Measurements from ENCODE around the gene GPR158.

GPR158 gene

DNA sequence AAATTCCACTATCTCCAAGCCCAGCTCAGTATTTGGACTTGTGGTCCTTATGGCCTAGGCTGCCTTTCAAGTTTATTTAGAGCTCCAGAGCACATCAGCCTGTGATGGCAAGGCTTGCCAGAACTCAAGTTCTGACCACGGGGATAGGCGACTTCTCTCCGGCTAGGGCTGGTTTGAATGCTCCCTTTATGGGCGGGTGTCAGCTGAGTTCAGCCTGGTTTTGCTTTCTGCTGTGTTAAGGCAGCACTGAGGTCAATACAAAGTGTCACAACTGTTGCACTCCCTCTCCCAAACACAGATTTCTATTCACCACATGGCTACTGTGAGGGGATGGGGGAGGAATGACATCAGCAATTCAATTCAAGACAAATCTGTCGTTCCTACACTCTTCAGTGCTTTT, 441.1 kb downstream of the GPR158 start:
- no peak for DNase-seq

DNA sequence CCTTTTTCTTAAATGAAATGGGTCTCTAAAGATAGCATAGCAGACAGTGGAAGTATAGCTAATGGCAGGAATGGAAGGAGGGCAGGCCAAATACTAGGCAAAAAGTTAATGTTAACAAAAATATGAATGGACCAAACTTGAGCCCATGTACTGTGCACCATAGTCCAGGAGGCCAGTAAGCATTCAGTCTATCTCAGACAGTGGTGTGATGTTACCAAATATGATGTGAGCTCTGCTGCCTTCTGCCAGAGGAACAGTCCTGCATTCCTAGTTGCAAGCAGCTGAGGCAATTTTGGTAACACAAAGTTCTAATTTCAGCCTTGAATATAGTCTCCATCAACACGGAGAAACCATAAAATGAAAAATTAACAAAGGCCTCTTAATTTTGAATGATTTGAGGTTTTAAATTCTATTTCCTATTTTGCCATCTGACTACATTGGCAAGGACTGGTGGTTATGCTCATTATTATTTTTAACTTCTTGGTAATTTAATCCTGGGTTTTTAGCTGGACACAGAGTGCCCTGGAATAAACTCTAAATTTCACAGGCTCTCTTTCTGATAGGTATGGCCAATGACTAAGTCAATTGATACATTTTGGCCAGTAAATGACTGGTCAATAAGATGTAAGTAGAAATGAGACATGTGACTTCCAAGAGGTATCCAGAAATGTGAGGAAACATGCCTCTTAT, 442.2 kb downstream of the GPR158 start:
- DNase-seq = no peak

DNA sequence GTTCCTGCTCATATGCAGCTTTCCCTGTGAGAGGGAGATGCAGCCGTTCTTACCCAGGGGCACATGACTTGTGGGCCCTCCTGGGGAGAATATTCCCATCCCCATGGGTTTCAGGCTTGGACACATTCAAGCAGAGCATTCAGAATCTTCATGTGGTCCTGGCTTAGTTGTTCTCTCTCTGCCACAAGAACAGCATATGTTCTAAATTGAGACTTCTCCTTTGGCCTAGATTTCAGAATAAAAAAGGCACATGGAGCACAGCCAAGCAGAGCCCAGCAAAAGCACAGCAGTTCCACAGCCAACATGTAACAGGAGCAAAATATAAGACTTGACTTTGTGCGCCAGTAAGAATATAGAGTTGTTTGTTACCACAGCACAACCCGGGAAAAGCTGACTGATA, 452.8 kb downstream of the GPR158 start:
- no peak for DNase-seq

DNA sequence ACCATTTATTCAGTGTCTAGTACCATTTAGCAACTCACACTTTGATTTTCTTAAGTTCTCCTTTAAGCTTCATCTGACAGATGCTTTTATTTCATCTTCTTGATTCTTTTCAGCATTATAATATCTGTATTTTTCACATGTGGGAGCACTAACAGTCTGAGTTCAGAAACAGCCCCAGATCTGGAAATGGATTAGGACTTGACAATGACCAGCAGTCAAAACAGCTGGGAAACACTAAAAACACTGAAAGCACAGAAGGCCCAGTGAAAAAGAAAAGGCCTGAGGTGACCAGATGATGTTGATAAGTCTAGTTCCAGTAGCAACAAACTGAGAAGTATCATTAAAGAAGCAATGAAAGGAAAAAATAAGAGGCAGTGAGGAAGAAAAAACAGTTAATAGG, 454.5 kb downstream of the GPR158 start:
- DNase-seq = no peak

DNA sequence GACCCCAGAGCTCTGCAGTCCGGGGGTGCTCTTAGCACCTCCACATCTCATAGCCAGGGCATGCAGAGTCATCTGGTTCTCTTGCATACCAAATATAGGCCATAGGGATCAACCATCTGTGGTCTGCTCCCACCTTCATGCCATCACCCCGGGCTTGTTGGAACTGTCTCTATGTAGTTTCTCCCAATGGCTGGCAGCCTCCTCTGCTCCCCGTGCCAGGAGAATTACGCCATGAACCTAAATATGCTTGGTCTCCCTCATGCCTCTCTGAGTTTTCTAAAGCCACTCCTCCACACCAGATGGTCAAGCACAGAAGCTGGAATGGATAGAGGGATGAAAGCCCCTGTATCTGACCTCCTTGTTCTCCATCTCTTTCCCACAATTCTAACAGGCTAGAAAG, 456.7 kb downstream of the GPR158 start:
- no peak for DNase-seq

DNA sequence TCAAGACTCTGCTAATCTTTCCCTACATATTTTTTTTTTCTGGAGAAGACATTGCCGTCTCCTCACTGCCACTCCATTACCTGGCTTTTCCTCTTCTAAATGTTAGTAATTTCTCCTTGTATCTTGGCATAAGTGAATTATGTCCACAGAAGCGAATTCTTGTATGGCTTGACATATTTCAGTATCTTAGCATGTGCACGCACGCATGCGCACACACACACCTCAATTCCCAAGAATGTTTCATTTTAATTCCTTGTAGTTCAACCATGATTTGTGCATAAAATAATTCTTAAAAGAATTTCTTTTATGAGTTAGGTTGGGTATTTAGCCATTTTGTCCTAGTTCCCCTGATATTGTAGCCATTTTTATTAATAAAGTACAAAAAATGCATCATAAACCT, 458.0 kb downstream of the GPR158 start:
- DNase-seq = no peak

DNA sequence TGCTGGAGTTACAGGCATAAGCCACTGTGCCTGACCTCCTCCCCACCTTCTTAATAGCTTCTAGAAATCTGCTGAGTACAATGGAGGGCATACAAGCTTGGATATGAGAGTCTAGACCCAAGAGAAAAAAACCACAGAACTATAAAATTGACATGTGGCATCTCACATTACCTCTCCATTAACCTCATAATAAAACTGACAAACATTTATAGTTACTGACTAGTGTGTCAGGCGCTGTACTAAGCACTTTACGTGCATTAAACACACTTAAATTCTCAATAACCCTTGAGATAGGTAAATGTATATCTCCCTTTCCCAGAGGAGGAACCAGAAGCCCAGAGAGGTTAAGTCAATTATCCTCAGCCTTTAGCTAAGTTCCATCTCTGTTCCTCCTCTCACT, 458.7 kb downstream of the GPR158 start:
- DNase-seq = peak in 1 of 3 experiments; percentile 67

DNA sequence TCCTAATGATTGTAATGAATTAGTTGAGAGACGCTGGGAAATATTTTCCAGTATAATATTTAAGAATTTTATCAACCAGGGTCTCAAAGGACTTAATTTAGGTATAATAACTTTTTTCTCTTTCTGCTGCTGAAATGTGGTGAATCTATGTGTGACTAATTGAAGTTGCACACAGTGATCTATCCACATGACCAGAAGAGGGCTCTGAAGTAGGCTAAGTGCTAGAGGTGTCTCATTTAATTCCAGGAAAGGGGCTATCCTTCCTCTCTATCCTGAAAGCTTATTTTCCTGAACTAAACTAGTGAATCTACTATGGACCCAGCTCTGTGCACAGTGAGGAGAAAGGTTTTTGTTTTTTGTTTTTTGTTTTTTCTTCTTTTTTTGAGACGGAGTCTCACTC, 464.8 kb downstream of the GPR158 start:
- no peak for DNase-seq

DNA sequence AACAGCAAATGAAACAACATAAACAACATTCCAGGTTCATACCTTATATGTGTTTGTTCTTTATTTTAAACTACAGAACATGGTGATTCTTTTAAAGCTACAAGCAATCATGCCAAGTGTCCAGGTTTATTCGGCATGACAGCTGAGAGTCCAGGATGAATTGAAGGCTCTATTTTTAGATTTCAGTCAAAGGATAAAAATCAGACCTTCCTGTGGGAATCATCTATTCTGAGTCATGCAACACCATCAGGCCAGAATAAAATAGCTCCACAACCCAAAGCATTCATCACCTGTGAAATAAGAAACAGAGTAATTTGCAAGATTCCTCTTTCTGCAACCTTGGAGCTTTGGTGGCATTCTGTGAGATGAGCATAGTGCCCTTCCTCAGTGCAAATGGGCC, 466.8 kb downstream of the GPR158 start:
- DNase-seq = no peak

DNA sequence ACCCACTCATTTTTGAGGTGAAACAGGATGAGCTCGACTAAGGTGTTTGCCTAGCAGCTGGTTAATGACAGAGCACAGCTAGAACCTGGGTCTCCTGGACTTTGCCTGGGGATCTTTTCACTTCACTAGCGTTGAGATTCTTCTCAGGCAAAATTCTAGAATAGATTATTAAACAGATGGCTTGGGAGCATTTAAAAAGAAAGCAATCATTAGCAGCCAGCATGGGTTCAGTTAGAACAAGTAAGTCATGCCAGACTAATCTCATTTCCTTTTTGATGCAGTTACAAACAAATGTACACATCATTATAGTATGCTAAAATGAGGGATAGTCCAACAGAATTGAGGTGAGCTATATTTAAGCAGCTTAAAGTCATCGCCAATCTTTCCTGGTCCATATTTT, 467.9 kb downstream of the GPR158 start:
- peak in 1 of 3 experiments; percentile 12 for DNase-seq

DNA sequence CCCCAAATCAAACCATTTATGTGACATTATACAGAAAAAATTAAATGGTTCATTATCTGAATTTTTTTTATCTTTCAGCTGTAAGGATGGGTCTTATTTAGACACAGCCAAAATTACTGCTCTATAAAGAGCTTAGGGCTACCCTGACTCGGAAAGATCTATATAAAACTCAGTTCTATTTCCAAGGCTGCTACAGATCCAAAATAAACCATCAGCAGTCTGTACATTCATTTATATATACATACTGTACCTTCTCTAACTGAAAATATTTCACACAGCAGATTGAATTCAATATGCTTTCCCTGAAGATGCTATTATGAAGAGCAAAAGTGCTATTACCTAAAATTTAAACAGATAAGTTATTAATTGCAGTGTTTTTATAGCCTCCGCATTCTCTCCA, 471.6 kb downstream of the GPR158 start:
- no peak for DNase-seq

DNA sequence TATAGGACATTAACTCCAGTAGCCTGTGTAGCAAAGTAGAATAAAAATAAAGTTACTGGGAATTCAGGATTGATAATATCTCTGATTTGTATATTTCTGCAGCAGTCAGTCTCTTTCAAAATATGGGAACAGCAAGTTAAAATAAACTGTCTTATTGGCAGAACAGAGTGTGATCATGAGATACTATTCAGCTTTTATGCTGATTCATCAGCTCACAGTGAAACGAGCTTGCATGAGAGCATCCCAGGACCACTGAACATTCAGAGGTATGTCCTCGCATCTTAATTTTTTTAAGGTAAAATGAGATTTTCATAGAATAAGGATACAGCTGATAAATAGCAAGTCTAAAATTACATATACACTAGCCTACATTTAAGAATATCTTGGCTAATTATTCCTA, 476.7 kb downstream of the GPR158 start:
- DNase-seq = peak in 1 of 3 experiments; percentile 11

All from NCI-H1417 (cell line).